HG02678 (cell line): ENCODE results near the gene SLC22A31.
"Not testable (repeated sequence)": the region's sequence is repeated elsewhere in the genome, so short reads cannot be mapped to it uniquely, and the experiment has no call there.

Source experiments
- ATAC-seq: cut with Tn5 transposase; IDR thresholded peaks from one replicate; pipeline ENCODE4 v1.9.1; 2021; ENCODE audit warnings: mild to moderate bottlenecking, moderate library complexity; ENCODE audit not compliant: unreplicated experiment

SLC22A31 gene

DNA sequence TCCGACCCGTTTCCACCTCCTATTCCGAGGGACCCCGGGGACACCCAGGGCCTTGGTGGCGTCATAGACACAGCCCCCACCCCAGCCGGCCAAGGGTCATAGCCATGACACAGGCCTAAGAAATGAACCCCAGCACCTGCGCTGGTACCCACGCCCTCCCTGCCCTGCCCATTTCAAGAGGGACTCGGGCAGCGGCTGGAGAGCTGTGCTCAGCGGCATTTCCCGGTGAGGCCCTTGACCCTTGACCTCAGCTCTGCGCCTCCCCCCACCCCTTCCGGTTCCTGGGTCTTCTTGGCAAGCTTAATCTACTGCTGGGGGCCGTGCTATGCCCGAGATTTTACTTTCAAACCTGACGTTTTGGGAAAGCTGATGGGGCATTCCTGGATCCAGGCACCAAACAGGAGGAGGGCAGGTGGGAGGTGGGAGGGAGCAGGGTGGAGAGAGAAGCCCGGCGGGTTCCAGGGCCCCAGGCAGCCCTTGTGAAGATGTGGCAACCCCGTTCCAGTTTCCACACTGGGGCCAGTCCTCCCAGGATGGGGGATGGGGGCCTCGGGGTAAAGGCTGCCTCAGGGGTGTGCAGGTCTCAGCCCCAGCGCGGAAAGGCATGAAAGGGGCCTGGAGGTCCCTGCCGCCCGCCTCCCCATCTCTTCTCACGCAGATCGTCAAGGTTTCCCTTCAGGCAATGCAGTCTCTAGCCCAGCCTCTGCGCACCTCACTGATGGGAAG, at the start of gene SLC22A31:
Gene SLC22A31, minus strand, starts transcription at position 414 of the 726 bp plus-strand sequence. Its CDS starts 36 bp downstream, at position 378.
- ATAC-seq = no peak

DNA sequence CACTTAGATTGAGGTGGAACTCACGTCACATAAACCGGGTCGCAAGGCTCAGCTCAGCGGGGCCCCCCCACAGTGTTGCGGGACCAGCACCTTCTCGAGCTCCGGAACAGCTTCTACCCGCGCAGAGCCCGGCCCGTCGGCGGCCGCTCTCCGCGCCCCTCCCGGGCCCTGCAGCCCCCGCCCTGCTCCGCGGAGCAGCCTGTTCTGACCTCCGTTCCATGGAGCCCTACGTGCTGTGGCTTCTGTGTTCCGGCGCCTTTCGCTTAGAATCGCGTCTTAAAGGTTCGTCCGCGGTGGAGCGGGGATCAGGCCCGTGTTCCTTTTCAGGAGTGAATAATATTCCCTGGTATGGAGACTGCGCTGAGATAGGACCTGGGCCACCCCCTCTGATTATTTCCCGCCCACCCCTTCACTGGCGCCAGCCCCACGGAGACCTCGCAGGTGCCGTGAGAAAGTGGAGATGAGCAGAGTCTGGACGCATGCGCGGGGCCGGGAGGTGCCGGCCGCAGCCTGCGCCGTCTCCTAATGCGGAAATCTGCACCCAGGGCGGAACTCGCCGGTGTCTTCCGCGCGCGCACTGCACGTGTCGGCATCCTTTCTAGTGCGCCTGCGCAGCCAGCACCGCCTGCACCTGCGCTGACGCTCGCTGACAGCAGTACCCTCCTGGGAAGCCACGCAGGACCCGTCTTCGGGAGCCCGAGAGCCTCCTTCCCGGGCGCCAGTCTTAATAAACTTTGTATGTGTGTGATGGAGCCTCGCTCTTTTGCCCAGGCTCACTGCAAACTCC, 48.1 kb upstream of the SLC22A31 start:
- no peak for ATAC-seq

DNA sequence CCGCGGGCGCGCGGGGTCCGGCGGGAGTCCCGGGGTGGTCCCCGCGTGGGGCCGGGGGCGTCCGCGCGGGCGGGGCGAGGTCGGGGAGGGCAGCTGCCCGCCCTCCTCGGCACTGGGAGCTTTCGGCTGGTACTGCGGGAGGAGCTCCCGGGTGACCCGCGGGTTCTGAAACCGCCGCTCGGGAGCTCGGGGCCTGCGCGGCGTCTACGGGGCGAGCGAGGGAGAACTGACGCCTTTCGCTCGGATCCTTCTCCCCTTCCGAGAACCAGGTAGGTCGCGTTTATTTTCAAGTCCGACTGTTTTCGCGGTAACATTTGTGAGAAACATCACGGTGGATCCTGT, 47.4 kb upstream of the SLC22A31 start:
- not testable (repeated sequence) for ATAC-seq

DNA sequence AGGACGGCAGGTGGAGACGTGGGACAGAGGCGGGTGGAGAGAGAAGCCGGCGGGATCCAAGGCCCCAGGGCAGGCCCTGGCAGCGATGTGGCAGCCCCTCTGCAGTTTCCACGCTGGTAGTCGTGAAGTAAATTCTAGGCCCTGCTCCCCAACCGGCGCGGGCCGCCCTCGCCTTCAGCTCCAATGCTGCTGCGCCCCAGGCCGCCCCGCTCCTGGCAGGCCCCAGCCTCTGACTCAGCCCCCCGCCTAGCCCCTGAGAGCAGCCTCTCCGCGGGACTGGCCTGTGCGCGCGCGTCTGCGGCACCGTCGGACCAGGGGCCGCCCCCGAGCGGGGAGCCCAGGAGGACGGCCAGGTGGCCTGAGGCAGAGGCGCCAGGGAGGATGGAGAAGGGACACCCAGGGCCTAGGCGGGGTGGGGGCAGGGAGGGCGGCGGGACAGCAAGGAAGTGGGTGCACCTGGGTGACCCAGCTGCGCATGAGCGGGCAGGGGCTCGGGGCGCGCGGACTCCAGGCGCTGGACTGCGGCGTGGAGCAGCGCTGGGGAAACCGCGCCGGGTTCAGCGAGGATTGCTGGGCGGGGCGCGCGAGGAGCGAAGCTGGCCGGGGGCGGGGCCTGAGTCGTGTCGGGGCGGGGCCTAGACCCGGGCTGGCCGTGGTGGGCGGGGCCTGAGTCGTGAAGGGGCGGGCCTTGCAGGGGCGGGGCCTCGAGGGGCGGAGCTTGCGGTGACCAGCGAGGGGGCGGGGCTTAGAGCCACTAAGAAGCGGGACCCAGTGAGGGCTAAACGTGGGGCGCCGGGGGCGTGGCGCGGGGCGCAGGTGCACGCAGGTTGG, 46.8 kb upstream of the SLC22A31 start:
- ATAC-seq = peak; percentile 79

DNA sequence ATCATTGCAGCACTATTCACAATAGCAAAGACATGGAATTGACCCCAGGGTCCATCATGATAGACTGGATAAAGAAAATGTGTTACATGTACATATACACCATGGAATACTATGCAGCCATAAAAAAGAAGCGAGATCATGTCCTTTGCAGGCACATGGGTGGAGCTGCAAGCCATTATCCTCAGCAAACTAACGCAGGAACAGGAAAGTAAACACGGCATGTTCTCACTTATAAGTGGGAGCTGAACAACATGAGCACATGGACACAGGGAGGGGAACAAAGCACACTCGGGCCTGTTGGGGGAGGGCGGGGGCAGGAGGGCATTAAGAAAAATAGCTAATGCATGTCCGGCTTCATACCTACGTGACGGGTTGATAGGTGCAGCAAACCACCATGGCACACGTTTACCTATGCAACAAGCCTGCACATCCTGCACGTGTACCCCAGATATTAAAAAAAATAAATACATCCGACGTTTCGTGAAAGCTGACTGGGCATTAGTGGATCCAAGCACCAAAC, 46.1 kb upstream of the SLC22A31 start:
- no peak for ATAC-seq

DNA sequence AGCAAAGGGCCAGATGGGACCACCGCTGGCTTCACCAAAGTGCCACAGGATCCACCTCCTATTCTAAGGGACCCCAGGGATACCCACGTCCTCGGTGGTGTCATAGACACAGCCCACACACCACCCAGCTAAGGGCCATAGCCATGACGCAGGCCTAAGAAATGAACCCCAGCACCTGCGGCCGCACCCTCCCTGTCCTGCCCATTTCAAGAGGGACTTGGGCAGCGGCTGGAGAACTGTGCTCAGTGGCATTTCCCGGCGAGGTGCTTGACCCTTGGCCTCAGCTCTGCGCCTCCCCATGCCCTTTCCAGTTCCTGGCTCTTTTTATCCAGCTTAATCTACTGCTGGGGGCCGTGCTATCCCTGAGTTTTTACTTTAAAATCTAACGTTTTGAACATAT, 44.4 kb upstream of the SLC22A31 start:
- ATAC-seq = no peak

DNA sequence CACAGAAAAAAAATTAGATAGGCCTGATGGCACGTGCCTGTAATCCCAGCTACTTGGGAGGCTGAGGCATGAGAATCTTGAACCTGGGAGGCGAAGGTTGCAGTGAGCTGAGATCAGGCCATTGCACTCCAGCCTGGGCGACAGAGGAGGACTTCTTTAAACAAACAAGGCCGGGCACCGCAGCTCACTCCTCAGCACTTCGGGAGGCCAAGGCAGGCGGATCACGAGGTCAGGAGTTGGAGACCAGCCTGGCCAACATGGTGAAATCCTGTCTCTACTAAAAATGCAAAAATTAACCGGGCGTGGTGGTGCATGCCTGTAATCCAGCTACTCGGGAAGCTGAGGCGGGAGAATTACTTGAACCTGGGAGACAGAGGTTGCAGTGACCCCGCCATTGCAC, 43.9 kb upstream of the SLC22A31 start:
- not testable (repeated sequence) for ATAC-seq

DNA sequence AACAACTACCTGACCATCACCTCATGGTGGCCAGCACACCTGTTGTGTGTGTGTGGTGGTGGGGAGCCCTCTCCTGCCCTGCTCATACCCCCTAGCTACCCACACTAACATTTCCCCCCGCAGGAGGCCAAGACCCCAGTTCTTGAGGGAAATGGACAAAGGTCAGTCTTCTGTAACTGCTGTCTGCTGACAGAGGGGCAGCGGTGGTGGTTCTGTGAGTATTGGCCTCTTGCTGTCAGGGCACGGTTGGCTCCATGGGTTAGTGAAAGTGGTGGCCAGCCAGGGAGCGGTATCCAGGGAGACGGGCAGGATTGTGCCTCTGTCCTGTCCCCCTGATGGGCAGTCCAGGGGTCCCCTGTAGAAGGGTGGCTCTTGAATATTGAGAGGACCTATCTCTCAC, 43.3 kb upstream of the SLC22A31 start:
- no peak for ATAC-seq

DNA sequence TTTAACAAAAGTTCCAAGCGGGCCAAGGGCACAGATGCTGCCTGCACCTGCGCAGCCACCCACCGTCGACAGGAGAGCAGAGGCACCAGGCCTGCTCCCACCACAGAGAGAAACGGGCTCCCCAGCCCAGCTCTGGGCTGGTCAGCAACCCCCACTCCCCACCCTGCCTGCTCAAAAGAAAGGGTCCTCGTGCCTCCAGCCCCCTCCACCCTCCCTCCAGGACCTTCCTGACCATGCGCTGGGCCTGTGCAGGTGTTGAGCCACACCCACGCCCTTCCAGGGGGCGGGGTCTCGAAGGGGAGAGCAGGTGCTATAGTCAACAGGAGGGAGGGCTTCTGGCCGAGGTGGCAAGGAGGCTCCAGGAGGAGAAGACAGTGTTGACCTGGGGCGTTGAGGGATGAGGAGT, 42.5 kb upstream of the SLC22A31 start:
- no peak for ATAC-seq

DNA sequence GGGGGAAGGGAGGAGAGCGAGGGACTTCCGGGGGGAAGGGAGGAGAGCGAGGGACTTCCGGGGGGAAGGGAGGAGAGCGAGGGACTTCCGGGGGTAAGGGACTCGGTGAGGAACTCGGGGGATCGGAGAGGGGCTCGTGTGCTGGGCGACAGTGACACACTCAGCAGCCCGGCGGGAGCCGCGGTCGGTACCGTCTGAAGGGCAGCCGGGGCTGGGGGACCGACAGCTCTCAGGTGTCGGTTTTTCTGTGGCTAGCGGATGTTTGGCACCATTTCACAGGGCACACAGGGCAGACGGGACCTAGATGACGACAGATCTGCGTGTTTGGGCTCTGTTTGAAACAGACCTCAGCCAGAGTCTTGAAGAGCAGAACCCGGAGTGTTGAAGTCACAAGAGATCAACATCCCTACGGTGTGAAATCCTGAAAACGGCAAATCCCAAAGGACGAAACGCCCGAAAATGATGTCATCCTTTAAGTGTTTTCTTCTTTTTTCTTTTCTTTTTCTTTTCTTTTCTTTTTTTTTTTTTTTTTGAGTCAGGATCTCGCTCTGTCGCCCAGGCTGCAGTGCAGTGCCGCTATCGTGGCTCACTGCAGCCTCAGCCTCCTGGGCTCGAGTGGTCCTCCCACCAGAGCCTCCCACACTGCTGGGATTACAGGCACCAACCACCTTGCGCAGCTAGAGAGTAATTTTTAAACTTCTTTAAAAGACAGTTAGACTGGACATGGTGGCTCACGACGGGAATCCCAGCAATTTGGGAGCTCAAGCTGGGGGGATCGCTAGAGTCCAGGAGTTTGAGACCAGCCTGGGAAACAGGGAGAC, 41.1 kb upstream of the SLC22A31 start:
- peak; percentile 73 for ATAC-seq

DNA sequence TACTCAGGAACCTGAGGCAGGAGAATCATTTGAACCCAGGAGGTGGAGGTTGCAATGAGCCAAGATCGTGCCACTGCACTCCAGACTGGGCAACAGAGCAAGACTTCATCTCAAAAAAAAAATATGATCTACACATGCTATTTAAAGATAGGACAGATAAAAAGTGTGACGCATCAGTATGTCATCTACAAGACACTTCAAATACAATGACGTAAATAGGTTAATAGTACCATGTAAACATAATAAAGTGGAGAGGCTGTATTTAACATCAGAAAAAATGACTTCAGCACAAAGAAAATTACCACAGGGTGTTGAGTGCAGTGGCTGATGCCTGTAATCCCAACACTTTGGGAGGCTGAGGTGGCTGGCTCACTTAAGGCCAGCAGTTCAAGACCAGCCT, 37.4 kb upstream of the SLC22A31 start:
- ATAC-seq = no peak

DNA sequence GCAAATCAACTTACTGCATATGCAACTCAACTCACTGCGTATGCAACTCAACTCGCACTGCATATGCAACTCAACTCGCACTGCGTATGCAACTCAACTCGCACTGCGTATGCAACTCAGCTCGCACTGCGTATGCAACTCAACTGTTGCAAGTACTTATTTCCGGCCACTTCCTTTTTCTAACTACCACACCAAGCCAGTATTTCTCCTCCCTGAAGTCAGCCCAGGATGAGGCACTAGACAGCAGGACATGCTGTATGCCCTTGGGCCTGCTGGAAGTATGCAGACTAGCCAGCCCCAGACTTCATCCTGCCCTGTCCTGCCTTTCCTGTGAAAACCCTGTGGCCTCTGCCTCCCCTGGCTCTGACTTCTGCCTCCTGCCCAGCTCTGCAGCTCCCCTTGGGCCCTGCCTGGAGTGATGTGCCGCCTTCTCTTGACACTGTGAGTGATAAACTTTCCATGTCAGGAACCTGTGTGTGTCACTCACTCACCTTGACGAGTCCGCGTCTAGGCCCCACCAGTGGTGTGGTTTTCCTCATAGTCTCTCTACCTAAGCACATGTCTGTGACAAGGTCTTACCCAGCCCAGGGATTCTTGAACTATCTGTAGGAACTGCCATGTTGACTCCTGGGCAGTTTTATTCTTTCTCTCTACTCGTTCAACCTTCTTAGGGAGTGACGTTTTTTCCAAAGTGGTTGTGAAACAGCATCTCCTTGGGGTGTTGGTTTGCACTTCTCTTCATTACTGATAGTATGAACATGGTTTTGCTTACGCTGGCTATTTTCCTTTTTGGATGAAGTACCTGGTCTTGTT, 33.5 kb upstream of the SLC22A31 start:
- ATAC-seq = no peak

DNA sequence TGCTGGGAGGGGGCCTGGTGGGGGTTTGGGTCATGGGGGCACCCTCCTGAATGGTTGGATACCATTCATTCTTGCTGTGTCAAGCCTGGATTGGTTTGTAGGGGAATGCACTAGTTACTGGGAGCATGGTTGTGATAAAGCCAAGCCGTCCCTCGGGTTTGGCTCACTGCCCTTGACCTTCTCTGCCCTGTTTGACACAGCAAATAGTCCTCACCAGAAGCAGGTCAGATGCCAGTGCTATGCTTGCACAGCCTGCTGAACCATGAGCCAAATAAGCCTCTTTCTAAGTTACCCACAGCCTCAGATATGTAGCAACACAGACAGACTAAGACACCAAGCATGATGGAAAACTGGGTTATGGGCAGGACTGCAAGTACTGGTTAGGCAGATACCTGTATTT, 31.8 kb upstream of the SLC22A31 start:
- no peak for ATAC-seq

DNA sequence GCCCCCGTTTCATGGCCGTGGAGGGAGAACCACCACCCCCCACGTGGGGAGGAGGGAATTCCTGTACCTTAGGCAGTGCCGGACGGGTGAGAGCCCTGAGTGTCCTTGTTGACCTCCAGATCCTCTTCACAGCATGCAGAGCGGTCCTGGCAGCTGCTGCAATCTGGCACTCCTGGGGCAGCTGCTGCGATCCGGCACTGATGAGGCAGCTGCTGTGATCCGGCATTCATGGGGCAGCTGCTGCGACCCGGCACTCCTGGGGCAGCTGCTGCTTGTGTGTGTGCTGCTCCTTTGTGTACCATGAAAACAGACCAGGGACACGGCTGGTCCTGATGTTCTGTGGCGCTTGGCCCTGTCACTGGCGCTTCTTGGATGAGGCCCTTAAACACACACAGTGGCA, 29.9 kb upstream of the SLC22A31 start:
- ATAC-seq = no peak

DNA sequence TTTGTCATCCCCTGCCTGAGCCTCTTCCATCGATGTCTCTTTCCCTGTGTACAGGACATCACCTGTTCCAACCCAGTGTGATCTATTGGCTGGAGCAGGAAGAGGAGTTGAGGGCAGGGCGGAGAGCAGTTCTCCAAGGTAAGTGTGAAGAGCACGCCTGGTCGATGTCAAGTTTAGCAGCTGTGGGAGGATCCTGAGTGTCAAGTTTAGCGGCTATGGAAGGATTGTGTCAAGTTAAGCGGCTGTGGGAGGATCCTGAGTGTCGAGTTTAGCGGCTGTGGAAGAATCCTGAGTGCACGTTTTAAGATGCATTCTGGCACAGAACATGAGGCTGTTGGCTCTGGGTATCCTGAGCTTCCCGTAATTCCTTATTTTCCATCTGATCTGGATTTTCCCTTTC, 24.3 kb upstream of the SLC22A31 start:
- no peak for ATAC-seq

DNA sequence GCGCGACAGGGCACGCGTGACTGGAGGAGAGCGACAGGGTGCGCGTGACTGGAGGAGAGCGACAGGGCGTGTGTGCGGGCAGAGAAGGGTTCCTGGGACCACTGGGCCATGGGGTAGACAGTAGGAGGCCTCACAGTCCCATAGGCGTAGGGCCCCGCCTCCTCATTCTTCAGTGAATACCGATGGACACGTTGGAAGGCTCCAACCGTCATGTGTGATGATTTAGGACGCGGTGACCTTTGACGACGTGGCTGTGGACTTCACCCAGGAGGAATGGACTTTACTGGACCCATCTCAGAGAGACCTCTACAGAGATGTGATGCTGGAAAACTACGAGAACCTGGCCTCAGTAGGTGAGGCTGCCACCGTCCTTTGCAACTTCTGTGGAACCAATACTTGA, 22.6 kb upstream of the SLC22A31 start:
- no peak for ATAC-seq

DNA sequence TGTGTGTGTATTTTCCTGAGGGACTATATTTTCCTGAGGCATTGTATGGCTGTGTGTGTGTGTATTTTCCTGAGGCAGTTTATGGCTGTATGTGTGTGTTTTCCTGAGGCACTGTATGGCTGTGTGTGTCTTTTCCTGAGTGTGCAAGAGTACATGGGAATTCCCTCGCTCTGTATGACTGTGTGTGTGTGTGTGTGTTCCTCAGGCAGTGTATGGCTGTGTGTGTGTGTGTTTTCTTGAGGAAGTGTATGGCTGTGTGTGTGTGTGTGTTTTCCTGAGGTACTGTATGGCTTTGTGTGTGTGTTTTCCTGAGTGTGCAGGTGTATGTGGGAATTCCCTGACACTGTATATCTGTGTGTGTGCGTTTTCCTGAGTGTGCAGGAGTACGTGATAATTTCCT, 21.3 kb upstream of the SLC22A31 start:
- no peak for ATAC-seq

DNA sequence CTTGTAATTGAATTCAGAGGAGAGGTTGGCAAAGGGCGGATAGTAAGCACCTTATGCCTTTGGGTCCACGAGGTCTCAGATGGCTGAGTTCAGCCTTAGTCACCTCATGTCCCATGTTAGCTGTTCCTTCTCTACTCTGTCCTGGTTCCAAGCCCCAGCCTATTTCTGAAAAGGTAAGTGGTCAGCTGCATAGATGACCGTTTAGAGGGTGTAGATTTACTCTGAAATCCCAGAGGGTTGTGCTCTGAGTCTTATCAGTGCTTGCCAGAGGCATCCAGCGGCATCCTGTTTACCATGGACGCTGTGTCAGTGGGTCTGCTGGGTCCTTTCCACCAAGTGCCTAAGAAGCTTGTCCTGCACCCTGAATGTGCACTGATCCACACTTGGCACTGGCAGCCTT, 19.0 kb upstream of the SLC22A31 start:
- ATAC-seq = no peak

DNA sequence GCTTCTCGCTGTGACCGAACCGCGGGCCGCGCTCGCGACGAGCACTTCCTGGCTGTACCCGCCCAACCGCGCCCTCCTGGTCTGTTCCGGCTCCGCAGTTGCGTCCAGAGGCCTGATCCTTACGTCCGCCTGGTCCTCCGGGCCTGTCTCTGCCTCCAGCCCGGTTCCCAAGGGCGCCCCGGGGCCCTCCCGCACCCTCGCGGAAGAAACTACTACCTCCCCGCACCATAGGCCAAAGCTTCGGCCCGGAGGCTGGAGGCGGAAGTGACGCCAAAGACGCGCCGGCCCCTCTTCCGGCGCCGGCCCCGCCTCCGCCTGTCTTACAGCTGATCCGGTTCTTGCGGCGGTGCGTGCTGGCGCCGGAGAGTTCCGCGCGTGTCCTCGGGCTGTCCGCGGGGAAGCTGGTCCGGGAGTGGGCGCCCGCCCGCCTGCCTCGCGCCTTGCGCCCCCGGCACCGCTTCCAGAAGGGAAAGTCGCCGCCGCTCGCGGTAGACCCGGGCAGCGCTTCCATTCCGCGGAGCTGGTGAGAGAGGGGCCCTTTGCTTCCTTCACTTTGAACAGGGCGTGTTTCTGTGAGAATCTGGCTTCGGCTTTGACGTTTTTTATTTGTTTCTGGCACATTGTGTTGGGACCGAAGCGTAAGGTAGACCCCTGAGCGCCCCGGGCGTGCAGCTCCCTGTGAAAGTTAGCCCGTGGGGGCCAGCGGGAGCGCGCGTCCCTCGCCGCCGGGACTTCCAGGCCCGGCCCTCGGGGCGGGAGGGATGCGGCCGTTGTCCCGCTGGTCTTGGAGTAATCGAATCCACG, 17.3 kb upstream of the SLC22A31 start, which contains the start of gene ZNF778:
Gene ZNF778, plus strand, starts transcription at position 316 of the 804 bp plus-strand sequence. CDS start 3,425 bp downstream, outside the sequence.
- ATAC-seq = peak; percentile 90
